SK-N-MC (cell line): ENCODE measurements around the gene IP6K1.
"Not testable (repeated sequence)": the region's sequence is repeated elsewhere in the genome, so short reads cannot be mapped to it uniquely, and the experiment has no call there.

ENCODE experiments used
- DNase-seq: peaks from one replicate; pipeline ENCODE4 v3.0.0-alpha.2; 2011; ENCODE audit warnings: low read depth, low spot score
- H3K27ac ChIP-seq: fragments of 200-600 bp; sonication (generic); 2 replicates; pipeline ENCODE4 v1.5.1; 2016; ENCODE audit warnings: mixed run types
- H3K36me3 ChIP-seq: fragments of 200-600 bp; sonication (generic); 2 replicates; pipeline ENCODE4 v1.6.1; 2017; ENCODE audit warnings: antibody characterized with exemption, low read length, mixed read lengths; ENCODE audit not compliant: insufficient read depth
- H3K4me3 ChIP-seq: fragments of 200-600 bp; sonication (generic); 2 replicates; pipeline ENCODE4 v1.5.1; 2016
- H3K9ac ChIP-seq: fragments of 200-600 bp; sonication (generic); 2 replicates; pipeline ENCODE4 v1.8.0; 2017; ENCODE audit warnings: mixed run types, mixed read lengths; ENCODE audit not compliant: insufficient read length
- H3K9me3 ChIP-seq: fragments of 200-600 bp; sonication (generic); 2 replicates; pipeline ENCODE4 v1.6.1; 2017; ENCODE audit warnings: low read depth, mild to moderate bottlenecking, antibody characterized with exemption, low read length, moderate library complexity, mixed read lengths
- EZH2 ChIP-seq: fragments of 200-600 bp; sonication (generic); IDR thresholded peaks from one replicate; pipeline ENCODE4 v1.6.1; 2017; ENCODE audit warnings: antibody characterized with exemption
- FOXP2 ChIP-seq: optimal IDR thresholded peaks from 2 replicates; pipeline ENCODE3; 2011; ENCODE audit warnings: mild to moderate bottlenecking, moderate library complexity; ENCODE audit not compliant: insufficient read depth; ENCODE audit errors: extremely low read length, control extremely low read depth
- POLR2AphosphoS5 ChIP-seq: IDR thresholded peaks from 2 replicates; pipeline ENCODE4 v1.6.1; 2012; ENCODE audit warnings: mild to moderate bottlenecking, low read depth, low read length, borderline replicate concordance

The IP6K1 gene

GRCh38 chr3:49757197-49757596 lies 29.1 kb downstream of the IP6K1 start:
- DNase-seq: no peak
- no peaks in the 10 kb centered on the region for H3K9me3 ChIP-seq
- no peak overlapping the region for H3K4me3 ChIP-seq
- H3K36me3 ChIP-seq: no peaks in the 10 kb centered on the region
- no peak for TF ChIP-seq EZH2
- no peak for TF ChIP-seq FOXP2
- no peak for TF ChIP-seq POLR2AphosphoS5
- H3K9ac ChIP-seq: no peak overlapping the region
- no peak overlapping the region for H3K27ac ChIP-seq

DNA sequence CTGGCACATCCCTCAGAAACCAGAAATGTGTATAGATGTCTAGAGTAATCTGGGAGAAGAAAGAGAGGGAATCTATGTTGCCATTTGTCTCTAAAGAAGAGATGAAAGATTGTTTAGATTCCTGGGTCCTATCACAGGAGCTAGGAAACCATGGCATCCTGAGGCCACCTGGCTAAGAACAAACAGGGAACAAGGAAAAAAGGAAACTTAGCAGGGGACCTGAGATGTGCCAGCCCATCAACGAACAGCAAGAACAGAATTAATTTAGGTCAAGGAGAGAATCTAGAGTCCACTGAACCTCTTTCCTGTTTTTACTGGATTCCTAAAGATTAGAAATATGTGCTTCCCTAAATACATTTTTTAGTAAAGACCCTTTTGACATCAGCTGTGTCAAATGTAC lies 30.3 kb downstream of the IP6K1 start:
- H3K9ac ChIP-seq: no peak overlapping the region
- TF ChIP-seq EZH2 (no peak), FOXP2 (no peak), POLR2AphosphoS5 (no peak)
- no peak overlapping the region for H3K27ac ChIP-seq
- H3K4me3 ChIP-seq: no peak overlapping the region
- no peaks in the 10 kb centered on the region for H3K9me3 ChIP-seq
- no peak for DNase-seq
- H3K36me3 ChIP-seq: no peaks in the 10 kb centered on the region

DNA sequence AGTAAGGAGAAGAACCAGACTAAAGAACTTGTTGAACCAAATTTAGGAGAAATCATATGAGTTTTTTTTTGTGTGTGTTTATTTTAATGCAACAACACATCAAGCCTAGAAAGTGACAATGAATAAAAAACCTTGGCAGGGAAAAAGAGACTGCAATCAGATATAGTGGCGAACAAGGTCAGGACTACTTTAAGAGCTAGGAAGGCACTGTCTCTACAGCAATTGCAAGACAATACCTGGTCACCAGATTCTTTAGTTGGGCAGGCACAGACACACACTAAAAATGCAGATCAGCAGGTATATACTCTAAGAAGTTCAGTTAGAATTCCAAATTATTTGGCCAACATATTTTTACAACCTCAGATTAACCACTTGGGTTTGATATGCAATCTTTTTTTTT lies 31.8 kb downstream of the IP6K1 start:
- DNase-seq: no peak
- no peaks in the 10 kb centered on the region for H3K36me3 ChIP-seq
- TF ChIP-seq EZH2 (no peak), FOXP2 (no peak), POLR2AphosphoS5 (no peak)
- H3K9me3 ChIP-seq: no peaks in the 10 kb centered on the region
- H3K9ac ChIP-seq: no peak overlapping the region
- no peak overlapping the region for H3K4me3 ChIP-seq
- H3K27ac ChIP-seq: no peak overlapping the region

DNA sequence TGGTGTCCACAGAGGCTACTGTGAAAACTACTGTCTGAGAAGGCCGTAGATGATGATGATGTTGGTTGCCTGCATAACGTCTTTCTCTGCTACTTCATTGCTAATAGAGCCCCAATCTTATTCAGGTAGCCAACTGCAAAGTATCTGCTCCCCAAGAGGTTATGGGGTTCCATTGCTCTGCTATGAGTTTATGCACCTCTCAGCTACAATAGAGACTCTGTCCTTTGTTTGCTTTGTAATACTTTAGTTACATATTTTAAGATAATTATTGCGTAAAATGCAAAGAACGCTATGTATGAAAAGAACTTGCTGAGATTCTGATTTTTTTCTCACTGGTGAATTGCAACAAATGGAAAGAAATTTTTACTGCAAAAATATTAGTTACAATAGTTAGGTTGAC lies 34.8 kb downstream of the IP6K1 start:
- no peaks in the 10 kb centered on the region for H3K36me3 ChIP-seq
- DNase-seq: no peak
- TF ChIP-seq EZH2 (no peak), FOXP2 (no peak), POLR2AphosphoS5 (no peak)
- H3K27ac ChIP-seq: no peak overlapping the region
- no peak overlapping the region for H3K9ac ChIP-seq
- H3K4me3 ChIP-seq: no peak overlapping the region
- H3K9me3 ChIP-seq: no peaks in the 10 kb centered on the region

- DNase-seq: no peak
- no peaks in the 10 kb centered on the region for H3K36me3 ChIP-seq
- H3K9me3 ChIP-seq: no peaks in the 10 kb centered on the region
- no peak overlapping the region for H3K4me3 ChIP-seq
- H3K9ac ChIP-seq: no peak overlapping the region
- no peak for TF ChIP-seq FOXP2
- TF ChIP-seq EZH2: no peak
- no peak for TF ChIP-seq POLR2AphosphoS5
- no peak overlapping the region for H3K27ac ChIP-seq
Measured at GRCh38 chr3:49750056-49750455, 36.3 kb downstream of the IP6K1 start.

DNA sequence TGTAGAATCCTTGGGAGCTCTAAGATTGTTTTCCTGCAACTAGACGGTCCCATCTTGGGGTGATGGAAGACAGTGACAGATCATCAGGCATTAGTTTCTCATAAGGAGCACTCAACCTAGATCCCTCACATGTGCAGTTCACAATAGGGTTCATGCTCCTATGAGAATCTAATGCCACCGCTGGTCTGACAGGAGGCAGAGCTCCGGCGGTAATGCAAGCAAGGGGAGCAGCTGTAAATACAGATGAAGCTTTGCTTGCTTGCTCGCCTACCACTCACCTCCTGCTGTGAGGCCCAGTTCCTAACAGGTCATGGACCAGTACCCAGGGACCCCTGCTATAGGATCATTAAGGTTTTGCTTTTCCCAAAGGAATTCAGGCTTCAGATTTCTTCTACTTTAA lies 37.5 kb downstream of the IP6K1 start:
- H3K27ac ChIP-seq, H3K9ac ChIP-seq, H3K36me3 ChIP-seq, H3K4me3 ChIP-seq, H3K9me3 ChIP-seq, DNase-seq: not testable (repeated sequence)

DNA sequence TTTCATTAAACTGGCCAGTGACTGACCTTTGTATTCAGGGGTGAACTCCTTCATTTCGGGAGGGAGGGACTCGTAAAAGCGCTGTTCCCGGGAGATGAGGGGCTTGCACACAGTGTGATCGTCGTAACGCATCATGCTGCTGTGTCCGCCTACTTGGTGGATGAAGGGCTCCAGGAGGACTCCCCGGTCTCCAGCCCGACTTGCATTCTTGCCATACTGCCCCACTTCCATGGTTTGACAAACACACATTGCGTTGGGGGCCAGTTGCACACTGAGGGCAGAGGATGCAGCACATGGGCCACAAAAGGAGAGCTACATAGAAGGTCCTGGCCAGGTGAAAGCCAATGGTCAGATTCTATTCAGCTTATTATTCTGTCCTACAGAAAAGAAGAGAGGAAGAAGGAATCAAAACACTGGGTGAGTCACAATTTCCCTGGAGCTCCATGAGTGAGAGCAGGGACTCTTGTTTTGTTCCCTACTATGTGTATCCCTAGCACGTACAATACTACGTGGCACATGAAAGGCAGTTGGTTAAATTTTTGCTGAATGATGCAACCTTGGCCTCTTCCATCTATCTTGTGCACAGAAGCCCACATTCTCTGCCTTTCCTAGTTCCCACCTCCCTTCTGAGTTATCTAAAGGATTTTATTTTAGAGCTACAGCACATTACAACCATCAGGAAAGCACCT lies 38.4 kb downstream of the IP6K1 start:
- no peak overlapping the region for H3K9ac ChIP-seq
- H3K27ac ChIP-seq: no peak overlapping the region
- no peaks in the 10 kb centered on the region for H3K36me3 ChIP-seq
- no peak overlapping the region for H3K4me3 ChIP-seq
- no peak for DNase-seq
- TF ChIP-seq FOXP2 (no peak), POLR2AphosphoS5 (no peak), EZH2 (no peak)
- no peaks in the 10 kb centered on the region for H3K9me3 ChIP-seq

- H3K36me3 ChIP-seq: no peaks in the 10 kb centered on the region
Measured at GRCh38 chr3:49745986-49746385, 40.4 kb downstream of the IP6K1 start.

GRCh38 chr3:49740427-49740826 lies 45.9 kb downstream of the IP6K1 start:
- DNase-seq: no peak
- H3K4me3 ChIP-seq: no peak overlapping the region
- no peak overlapping the region for H3K27ac ChIP-seq
- H3K9me3 ChIP-seq: no peaks in the 10 kb centered on the region
- H3K9ac ChIP-seq: no peak overlapping the region
- TF ChIP-seq EZH2 (no peak), FOXP2 (no peak), POLR2AphosphoS5 (no peak)
- H3K36me3 ChIP-seq: peaks cover 7% of the 10 kb centered on the region; the same call in 1 of the 2 replicates

More at GRCh38 chr3:49745986-49746385, 40.4 kb downstream of the IP6K1 start:
- no peak overlapping the region for H3K27ac ChIP-seq
- H3K9me3 ChIP-seq: no peaks in the 10 kb centered on the region
- no peak for TF ChIP-seq FOXP2
- no peak for TF ChIP-seq POLR2AphosphoS5
- TF ChIP-seq EZH2: no peak
- no peak for DNase-seq
- H3K4me3 ChIP-seq: no peak overlapping the region
- H3K9ac ChIP-seq: no peak overlapping the region
